Ishikawa (cell line): ENCODE data around the gene ADM.

Experiments
- CREB1 ChIP-seq: IDR thresholded peaks from 2 replicates; pipeline ENCODE4 v1.6.1; 2012; ENCODE audit warnings: low read depth
- FOXM1 ChIP-seq: IDR thresholded peaks from 2 replicates; pipeline ENCODE4 v1.6.1; 2012; ENCODE audit warnings: low read depth, borderline replicate concordance
- MAX ChIP-seq: IDR thresholded peaks from 2 replicates; pipeline ENCODE4 v1.6.1; 2012
- TAF1 ChIP-seq: IDR thresholded peaks from 2 replicates; pipeline ENCODE4 v1.6.1; 2012; ENCODE audit warnings: low read depth, mild to moderate bottlenecking
- TEAD4 ChIP-seq: IDR thresholded peaks from 2 replicates; pipeline ENCODE4 v1.6.1; 2012
- USF1 ChIP-seq: IDR thresholded peaks from 2 replicates; pipeline ENCODE4 v1.6.1; 2012
- YY1 ChIP-seq: IDR thresholded peaks from 2 replicates; pipeline ENCODE4 v1.6.1; 2012; ENCODE audit warnings: low read depth
- TF ChIP-seq, protein P1 (sequence below): IDR thresholded peaks from 2 replicates; pipeline ENCODE4 v1.6.1; 2012; ENCODE audit warnings: low read depth, mild to moderate bottlenecking

DNA sequence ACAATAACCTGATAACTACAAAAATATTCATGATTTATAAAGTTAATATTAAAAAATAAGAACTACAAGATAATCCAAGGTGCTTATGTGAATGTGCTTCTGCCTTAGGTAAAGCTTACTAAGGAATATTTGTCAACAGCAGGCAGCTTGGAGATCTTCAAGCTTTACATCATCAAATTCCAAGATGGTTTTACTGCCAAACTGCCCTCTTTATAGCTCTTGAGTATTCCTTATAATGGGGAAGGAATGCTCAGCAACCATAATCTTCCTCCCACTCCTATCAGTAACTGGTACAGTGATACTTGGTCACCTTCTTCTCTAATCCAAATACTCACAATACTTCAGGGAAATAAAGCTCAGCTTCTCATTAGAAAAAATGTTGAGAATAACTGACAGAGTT lies 40.9 kb upstream of the ADM start:
- no peak for TF ChIP-seq MAX
- TF ChIP-seq USF1: no peak
- no peak for TF ChIP-seq FOXM1
- no peak for TF ChIP-seq CREB1
- no peak for TF ChIP-seq YY1
- TF ChIP-seq TAF1: no peak
- no peak for TF ChIP-seq TEAD4
- TF ChIP-seq, protein P1, sequence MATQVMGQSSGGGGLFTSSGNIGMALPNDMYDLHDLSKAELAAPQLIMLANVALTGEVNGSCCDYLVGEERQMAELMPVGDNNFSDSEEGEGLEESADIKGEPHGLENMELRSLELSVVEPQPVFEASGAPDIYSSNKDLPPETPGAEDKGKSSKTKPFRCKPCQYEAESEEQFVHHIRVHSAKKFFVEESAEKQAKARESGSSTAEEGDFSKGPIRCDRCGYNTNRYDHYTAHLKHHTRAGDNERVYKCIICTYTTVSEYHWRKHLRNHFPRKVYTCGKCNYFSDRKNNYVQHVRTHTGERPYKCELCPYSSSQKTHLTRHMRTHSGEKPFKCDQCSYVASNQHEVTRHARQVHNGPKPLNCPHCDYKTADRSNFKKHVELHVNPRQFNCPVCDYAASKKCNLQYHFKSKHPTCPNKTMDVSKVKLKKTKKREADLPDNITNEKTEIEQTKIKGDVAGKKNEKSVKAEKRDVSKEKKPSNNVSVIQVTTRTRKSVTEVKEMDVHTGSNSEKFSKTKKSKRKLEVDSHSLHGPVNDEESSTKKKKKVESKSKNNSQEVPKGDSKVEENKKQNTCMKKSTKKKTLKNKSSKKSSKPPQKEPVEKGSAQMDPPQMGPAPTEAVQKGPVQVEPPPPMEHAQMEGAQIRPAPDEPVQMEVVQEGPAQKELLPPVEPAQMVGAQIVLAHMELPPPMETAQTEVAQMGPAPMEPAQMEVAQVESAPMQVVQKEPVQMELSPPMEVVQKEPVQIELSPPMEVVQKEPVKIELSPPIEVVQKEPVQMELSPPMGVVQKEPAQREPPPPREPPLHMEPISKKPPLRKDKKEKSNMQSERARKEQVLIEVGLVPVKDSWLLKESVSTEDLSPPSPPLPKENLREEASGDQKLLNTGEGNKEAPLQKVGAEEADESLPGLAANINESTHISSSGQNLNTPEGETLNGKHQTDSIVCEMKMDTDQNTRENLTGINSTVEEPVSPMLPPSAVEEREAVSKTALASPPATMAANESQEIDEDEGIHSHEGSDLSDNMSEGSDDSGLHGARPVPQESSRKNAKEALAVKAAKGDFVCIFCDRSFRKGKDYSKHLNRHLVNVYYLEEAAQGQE: no peak
